B cell (primary cell): ENCODE results near the gene USP28.

Source experiments
- EZH2 ChIP-seq: IDR thresholded peaks from 2 replicates; pipeline ENCODE4 v1.6.1; 2012; ENCODE audit warnings: borderline replicate concordance, low read depth, mild to moderate bottlenecking, moderate library complexity, low read length; ENCODE audit not compliant: insufficient read depth, poor library complexity, severe bottlenecking
- TF ChIP-seq, protein P1 (sequence below): fragments of 200-600 bp; IDR thresholded peaks from one replicate; pipeline ENCODE4 v1.8.0; 2022; ENCODE audit warnings: antibody characterized with exemption, mild to moderate bottlenecking

- TF ChIP-seq EZH2, result no peak
- TF ChIP-seq, protein P1, sequence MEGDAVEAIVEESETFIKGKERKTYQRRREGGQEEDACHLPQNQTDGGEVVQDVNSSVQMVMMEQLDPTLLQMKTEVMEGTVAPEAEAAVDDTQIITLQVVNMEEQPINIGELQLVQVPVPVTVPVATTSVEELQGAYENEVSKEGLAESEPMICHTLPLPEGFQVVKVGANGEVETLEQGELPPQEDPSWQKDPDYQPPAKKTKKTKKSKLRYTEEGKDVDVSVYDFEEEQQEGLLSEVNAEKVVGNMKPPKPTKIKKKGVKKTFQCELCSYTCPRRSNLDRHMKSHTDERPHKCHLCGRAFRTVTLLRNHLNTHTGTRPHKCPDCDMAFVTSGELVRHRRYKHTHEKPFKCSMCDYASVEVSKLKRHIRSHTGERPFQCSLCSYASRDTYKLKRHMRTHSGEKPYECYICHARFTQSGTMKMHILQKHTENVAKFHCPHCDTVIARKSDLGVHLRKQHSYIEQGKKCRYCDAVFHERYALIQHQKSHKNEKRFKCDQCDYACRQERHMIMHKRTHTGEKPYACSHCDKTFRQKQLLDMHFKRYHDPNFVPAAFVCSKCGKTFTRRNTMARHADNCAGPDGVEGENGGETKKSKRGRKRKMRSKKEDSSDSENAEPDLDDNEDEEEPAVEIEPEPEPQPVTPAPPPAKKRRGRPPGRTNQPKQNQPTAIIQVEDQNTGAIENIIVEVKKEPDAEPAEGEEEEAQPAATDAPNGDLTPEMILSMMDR, result no peak
Observed at GRCh38 chr11:113895367-113896155, 20.2 kb upstream of the USP28 start.
